ENCODE data around the gene NCK2.

Gene NCK2

GRCh38 chr2:105882920-105883435 lies 138.3 kb downstream of the NCK2 start:
- Histone ChIP-seq H3K4me1 (ENCODE audit: control insufficient read depth in 1 of 2, insufficient read depth in 2 of 2, low read length in 2 of 2) (peaks cover 29 to 41% of the 10 kb centered on the region in 2 donors), H3K36me3 (ENCODE audit: control insufficient read depth in 1 of 2, insufficient read depth in 2 of 2, low read length in 2 of 2) (peaks cover 23 to 31% of the 10 kb centered on the region in 2 donors), H3K9ac (ENCODE audit: low read depth in 1 of 2, low read length in 2 of 2) (no peak overlapping the region), H3K27me3 (ENCODE audit: control insufficient read depth in 1 of 2, insufficient read depth in 2 of 2, low read length in 2 of 2) (no peaks in the 10 kb centered on the region), H3K27ac (ENCODE audit: low read depth, low read length) (no peak overlapping the region), H3K4me3 (ENCODE audit: low read depth in 1 of 2, low read length in 2 of 2) (no peak overlapping the region), H3K9me3 (ENCODE audit: control insufficient read depth in 1 of 2, low read length in 2 of 2) (no peaks in the 10 kb centered on the region)

- Histone ChIP-seq H3K27me3 (ENCODE audit: control insufficient read depth in 1 of 2, insufficient read depth in 2 of 2, low read length in 2 of 2) (no peaks in the 10 kb centered on the region), H3K4me1 (ENCODE audit: control insufficient read depth in 1 of 2, insufficient read depth in 2 of 2, low read length in 2 of 2) (peaks cover 18 to 30% of the 10 kb centered on the region in 2 donors), H3K27ac (ENCODE audit: low read depth, low read length) (no peak overlapping the region), H3K9me3 (ENCODE audit: control insufficient read depth in 1 of 2, low read length in 2 of 2) (peaks cover 0 to 8% of the 10 kb centered on the region in 2 donors), H3K36me3 (ENCODE audit: control insufficient read depth in 1 of 2, insufficient read depth in 2 of 2, low read length in 2 of 2) (peaks cover 29 to 39% of the 10 kb centered on the region in 2 donors), H3K9ac (ENCODE audit: low read depth in 1 of 2, low read length in 2 of 2) (no peak overlapping the region), H3K4me3 (ENCODE audit: low read depth in 1 of 2, low read length in 2 of 2) (no peak overlapping the region)
These were observed 139.4 kb downstream of the NCK2 start for GRCh38 chr2:105883911-105884694.

GRCh38 chr2:105885456-105885855 lies 140.7 kb downstream of the NCK2 start:
- Histone ChIP-seq H3K27me3 (ENCODE audit: control insufficient read depth in 1 of 2, insufficient read depth in 2 of 2, low read length in 2 of 2) (no peaks in the 10 kb centered on the region), H3K9me3 (ENCODE audit: control insufficient read depth in 1 of 2, low read length in 2 of 2) (peaks cover 0 to 9% of the 10 kb centered on the region in 2 donors), H3K27ac (ENCODE audit: low read depth, low read length) (no peak overlapping the region), H3K9ac (ENCODE audit: low read depth in 1 of 2, low read length in 2 of 2) (no peak overlapping the region), H3K4me1 (ENCODE audit: control insufficient read depth in 1 of 2, insufficient read depth in 2 of 2, low read length in 2 of 2) (peaks cover 14 to 26% of the 10 kb centered on the region in 2 donors), H3K36me3 (ENCODE audit: control insufficient read depth in 1 of 2, insufficient read depth in 2 of 2, low read length in 2 of 2) (peaks cover 31 to 43% of the 10 kb centered on the region in 2 donors), H3K4me3 (ENCODE audit: low read depth in 1 of 2, low read length in 2 of 2) (no peak overlapping the region)

GRCh38 chr2:105886029-105886454 lies 141.3 kb downstream of the NCK2 start:
- Histone ChIP-seq H3K27ac (ENCODE audit: low read depth, low read length) (no peak overlapping the region), H3K9me3 (ENCODE audit: control insufficient read depth in 1 of 2, low read length in 2 of 2) (peaks cover 0 to 9% of the 10 kb centered on the region in 2 donors), H3K4me3 (ENCODE audit: low read depth in 1 of 2, low read length in 2 of 2) (no peak overlapping the region), H3K36me3 (ENCODE audit: control insufficient read depth in 1 of 2, insufficient read depth in 2 of 2, low read length in 2 of 2) (peaks cover 30 to 40% of the 10 kb centered on the region in 2 donors), H3K27me3 (ENCODE audit: control insufficient read depth in 1 of 2, insufficient read depth in 2 of 2, low read length in 2 of 2) (no peaks in the 10 kb centered on the region), H3K4me1 (ENCODE audit: control insufficient read depth in 1 of 2, insufficient read depth in 2 of 2, low read length in 2 of 2) (peaks cover 14 to 26% of the 10 kb centered on the region in 2 donors), H3K9ac (ENCODE audit: low read depth in 1 of 2, low read length in 2 of 2) (no peak overlapping the region)

- H3K9ac ChIP-seq (ENCODE audit: low read depth in 1 of 2, low read length in 2 of 2): no peak overlapping the region
- H3K27me3 ChIP-seq (ENCODE audit: control insufficient read depth in 1 of 2, insufficient read depth in 2 of 2, low read length in 2 of 2): no peaks in the 10 kb centered on the region
- no peak overlapping the region for H3K4me3 ChIP-seq (ENCODE audit: low read depth in 1 of 2, low read length in 2 of 2)
- peaks cover 0 to 9% of the 10 kb centered on the region in 2 donors for H3K9me3 ChIP-seq (ENCODE audit: control insufficient read depth in 1 of 2, low read length in 2 of 2)
- peaks cover 24 to 33% of the 10 kb centered on the region in 2 donors for H3K36me3 ChIP-seq (ENCODE audit: control insufficient read depth in 1 of 2, insufficient read depth in 2 of 2, low read length in 2 of 2)
- H3K27ac ChIP-seq (ENCODE audit: low read depth, low read length): no peak overlapping the region
- H3K4me1 ChIP-seq (ENCODE audit: control insufficient read depth in 1 of 2, insufficient read depth in 2 of 2, low read length in 2 of 2): peaks cover 14 to 26% of the 10 kb centered on the region in 2 donors
These were observed 142.0 kb downstream of the NCK2 start for GRCh38 chr2:105886687-105887086.

- H3K27ac ChIP-seq (ENCODE audit: low read depth, low read length): no peak overlapping the region
- peaks cover 14 to 26% of the 10 kb centered on the region in 2 donors for H3K4me1 ChIP-seq (ENCODE audit: control insufficient read depth in 1 of 2, insufficient read depth in 2 of 2, low read length in 2 of 2)
These were observed 142.5 kb downstream of the NCK2 start for GRCh38 chr2:105887256-105887655.

GRCh38 chr2:105888625-105889024 lies 143.9 kb downstream of the NCK2 start:
- Histone ChIP-seq H3K9me3 (ENCODE audit: control insufficient read depth in 1 of 2, low read length in 2 of 2) (peaks cover 0 to 9% of the 10 kb centered on the region in 2 donors), H3K4me1 (ENCODE audit: control insufficient read depth in 1 of 2, insufficient read depth in 2 of 2, low read length in 2 of 2) (peaks cover 14 to 26% of the 10 kb centered on the region in 2 donors), H3K36me3 (ENCODE audit: control insufficient read depth in 1 of 2, insufficient read depth in 2 of 2, low read length in 2 of 2) (peaks cover 13 to 29% of the 10 kb centered on the region in 2 donors), H3K9ac (ENCODE audit: low read depth in 1 of 2, low read length in 2 of 2) (no peak overlapping the region), H3K27ac (ENCODE audit: low read depth, low read length) (no peak overlapping the region), H3K4me3 (ENCODE audit: low read depth in 1 of 2, low read length in 2 of 2) (no peak overlapping the region), H3K27me3 (ENCODE audit: control insufficient read depth in 1 of 2, insufficient read depth in 2 of 2, low read length in 2 of 2) (no peaks in the 10 kb centered on the region)

More at GRCh38 chr2:105887256-105887655, 142.5 kb downstream of the NCK2 start:
- Histone ChIP-seq H3K9ac (ENCODE audit: low read depth in 1 of 2, low read length in 2 of 2) (no peak overlapping the region), H3K9me3 (ENCODE audit: control insufficient read depth in 1 of 2, low read length in 2 of 2) (peaks cover 0 to 9% of the 10 kb centered on the region in 2 donors), H3K4me3 (ENCODE audit: low read depth in 1 of 2, low read length in 2 of 2) (no peak overlapping the region), H3K36me3 (ENCODE audit: control insufficient read depth in 1 of 2, insufficient read depth in 2 of 2, low read length in 2 of 2) (peaks cover 18 to 28% of the 10 kb centered on the region in 2 donors), H3K27me3 (ENCODE audit: control insufficient read depth in 1 of 2, insufficient read depth in 2 of 2, low read length in 2 of 2) (no peaks in the 10 kb centered on the region)

- Histone ChIP-seq H3K4me1 (ENCODE audit: control insufficient read depth in 1 of 2, insufficient read depth in 2 of 2, low read length in 2 of 2) (peaks cover 11 to 26% of the 10 kb centered on the region in 2 donors), H3K9ac (ENCODE audit: low read depth in 1 of 2, low read length in 2 of 2) (no peak overlapping the region), H3K36me3 (ENCODE audit: control insufficient read depth in 1 of 2, insufficient read depth in 2 of 2, low read length in 2 of 2) (peaks cover 13 to 29% of the 10 kb centered on the region in 2 donors), H3K27ac (ENCODE audit: low read depth, low read length) (no peak overlapping the region), H3K27me3 (ENCODE audit: control insufficient read depth in 1 of 2, insufficient read depth in 2 of 2, low read length in 2 of 2) (no peaks in the 10 kb centered on the region), H3K9me3 (ENCODE audit: control insufficient read depth in 1 of 2, low read length in 2 of 2) (peaks cover 0 to 9% of the 10 kb centered on the region in 2 donors), H3K4me3 (ENCODE audit: low read depth in 1 of 2, low read length in 2 of 2) (no peak overlapping the region)
These were observed 144.3 kb downstream of the NCK2 start for GRCh38 chr2:105889046-105889445.

GRCh38 chr2:105890111-105890510 lies 145.4 kb downstream of the NCK2 start:
- no peak overlapping the region for H3K9ac ChIP-seq (ENCODE audit: low read depth in 1 of 2, low read length in 2 of 2)
- no peak overlapping the region for H3K4me3 ChIP-seq (ENCODE audit: low read depth in 1 of 2, low read length in 2 of 2)
- no peak overlapping the region for H3K27ac ChIP-seq (ENCODE audit: low read depth, low read length)
- peaks cover 9 to 26% of the 10 kb centered on the region in 2 donors for H3K4me1 ChIP-seq (ENCODE audit: control insufficient read depth in 1 of 2, insufficient read depth in 2 of 2, low read length in 2 of 2)
- peaks cover 0 to 9% of the 10 kb centered on the region in 2 donors for H3K9me3 ChIP-seq (ENCODE audit: control insufficient read depth in 1 of 2, low read length in 2 of 2)
- peaks cover 18 to 34% of the 10 kb centered on the region in 2 donors for H3K36me3 ChIP-seq (ENCODE audit: control insufficient read depth in 1 of 2, insufficient read depth in 2 of 2, low read length in 2 of 2)
- H3K27me3 ChIP-seq (ENCODE audit: control insufficient read depth in 1 of 2, insufficient read depth in 2 of 2, low read length in 2 of 2): no peaks in the 10 kb centered on the region

- peaks cover 9 to 21% of the 10 kb centered on the region in 2 donors for H3K4me1 ChIP-seq (ENCODE audit: control insufficient read depth in 1 of 2, insufficient read depth in 2 of 2, low read length in 2 of 2)
- H3K9ac ChIP-seq (ENCODE audit: low read depth in 1 of 2, low read length in 2 of 2): no peak overlapping the region
- no peaks in the 10 kb centered on the region for H3K27me3 ChIP-seq (ENCODE audit: control insufficient read depth in 1 of 2, insufficient read depth in 2 of 2, low read length in 2 of 2)
- peaks cover 22 to 41% of the 10 kb centered on the region in 2 donors for H3K36me3 ChIP-seq (ENCODE audit: control insufficient read depth in 1 of 2, insufficient read depth in 2 of 2, low read length in 2 of 2)
- H3K4me3 ChIP-seq (ENCODE audit: low read depth in 1 of 2, low read length in 2 of 2): no peak overlapping the region
- no peak overlapping the region for H3K27ac ChIP-seq (ENCODE audit: low read depth, low read length)
- peaks cover 0 to 9% of the 10 kb centered on the region in 2 donors for H3K9me3 ChIP-seq (ENCODE audit: control insufficient read depth in 1 of 2, low read length in 2 of 2)
These were observed 146.1 kb downstream of the NCK2 start for GRCh38 chr2:105890856-105891255.

Measured in duodenal mucosa (tissue), 2 donors.